ENCODE results near the gene DCAKD. TPM values are rescaled to one million over a fixed set of nuclear protein-coding genes. Genes with fewer than 3 reads are reported as not detected.

The DCAKD gene
- total and polyA plus RNA-seq, 10 of the 15 experiments (the other 5 are each of a cell fraction or from before 2014, with no cell fraction given): 11.6 to 62.7 (median 38.3) TPM

DNA sequence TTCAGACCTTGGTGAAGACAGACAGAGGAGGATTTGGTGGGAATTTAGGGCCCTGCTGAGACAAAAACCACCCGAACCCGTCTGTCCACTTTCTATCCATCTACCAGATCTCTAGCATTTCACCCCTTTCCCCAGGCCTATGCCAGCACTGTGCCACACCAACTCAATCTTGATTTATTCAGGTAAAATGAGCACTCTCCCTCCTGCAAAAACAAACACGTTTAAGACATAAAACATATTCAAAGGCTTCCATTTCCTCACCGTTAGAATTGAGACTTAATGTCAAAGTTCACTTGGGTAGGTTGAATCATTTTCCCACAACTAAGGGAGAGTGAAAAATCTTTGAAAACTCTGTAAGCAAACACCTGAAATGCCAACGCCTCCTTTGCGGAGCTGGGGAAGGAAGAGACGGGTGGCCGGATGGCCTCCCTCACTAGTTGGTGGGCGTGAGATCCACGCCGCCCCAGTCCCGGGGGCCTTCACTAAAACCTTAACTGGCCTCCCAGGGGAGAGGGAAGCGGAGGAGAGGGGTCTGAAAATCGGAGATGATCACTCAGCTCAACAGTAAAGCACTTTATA is 862 bp downstream of the DCAKD start:
- Histone ChIP-seq H2AFZ (ENCODE audit: control insufficient read depth, low read depth, low read length) (peak overlapping the region; percentile 93), H4K20me1 (ENCODE audit: control insufficient read depth, insufficient read depth) (no peaks in the 10 kb centered on the region), H3K4me1 (ENCODE audit: control insufficient read depth, insufficient read depth, low read length) (peaks cover 13% of the 10 kb centered on the region), H3K4me3 (peak overlapping the region; percentile 74), H3K36me3 (ENCODE audit: control insufficient read depth in 2 of 2, insufficient read depth in 2 of 2, low read length in 1 of 2) (peaks cover 1 to 4% of the 10 kb centered on the region in 2 experiments; a peak in 1 of 4 replicates), H3K9me3 (replicated peaks; ENCODE audit: control insufficient read depth, insufficient read depth, low read length) (no peaks in the 10 kb centered on the region), H3K9ac (ENCODE audit: control insufficient read depth, insufficient read depth, low read length) (peak overlapping the region; percentile 95), H3K27me3 (replicated peaks in 1 of 2; ENCODE audit: control insufficient read depth in 2 of 2, insufficient read depth in 2 of 2, low read length in 1 of 2) (no peaks in the 10 kb centered on the region), H3K79me2 (ENCODE audit: control insufficient read depth, insufficient read depth, low read length) (peaks cover 52% of the 10 kb centered on the region), H3K27ac (ENCODE audit: control insufficient read depth, insufficient read depth) (peak overlapping the region; percentile 95), H3K4me2 (ENCODE audit: control insufficient read depth, insufficient read depth) (peak overlapping the region; percentile 85)
- in situ Hi-C loops (cut with MboI) (no loop called here), intact Hi-C loops (cut with micrococcal nuclease; ENCODE audit: unreplicated experiment) (no loop called here)
- ChIA-PET SMC1A (ENCODE audit: uncharacterized antibody, unreplicated experiment) (interaction anchor here (0.6 to 4.2 kb wide), 7 partner anchors 11 to 539 kb away, joined by 3 to 38 read pairs (median 4); partner anchors contain the start of gene NMT1), CTCF (interaction anchor here (0.8 to 6.1 kb wide), 9 partner anchors 11 to 248 kb away, joined by 3 to 58 read pairs (median 6); partner anchors contain the start of genes ACBD4 and NMT1), RAD21 (ENCODE audit: unreplicated experiment) (interaction anchor here (1.0 to 4.3 kb wide), 9 partner anchors 8 to 99 kb away, joined by 3 to 49 read pairs (median 4); partner anchors contain the start of genes ACBD4 and NMT1), POLR2A (interaction anchor here (0.6 to 7.1 kb wide), 13 partner anchors 8 to 106 kb away, joined by 3 to 119 read pairs (median 7); partner anchors contain the start of genes HEXIM1 and NMT1)
- BruUV-seq (replicated peaks): no TSS peak
- ATAC-seq (peak; percentile 40), FAIRE-seq (no peak), DNase-seq (ENCODE audit: low read depth, low spot score) (no peak)
- under 1% methylated on average over 14 of the region's 14 CpGs for WGBS (ENCODE audit: insufficient coverage, insufficient replicate concordance, low lambda C conversion rate, missing lambda C conversion rate)
- TF ChIP-seq TAF1 (IDR thresholded peaks at IDR 0.05; ENCODE audit: borderline replicate concordance, low read depth, low read length): no peak
- no peak for TF ChIP-seq RBBP5 (conservative IDR thresholded peaks at IDR 0.05)
- TF ChIP-seq ZNF592 (IDR thresholded peaks at IDR 0.05): no peak
- 0 out of 4 replicates have a peak, but pooled peaks of 1 of the 2 experiments have one; percentile 19 for TF ChIP-seq IKZF2 (IDR thresholded peaks at IDR 0.05)
- no peak for TF ChIP-seq RAD51 (IDR thresholded peaks at IDR 0.05)
- TF ChIP-seq SMAD1 (IDR thresholded peaks at IDR 0.05; ENCODE audit: low read depth, partially characterized antibody): no peak
- TF ChIP-seq NFXL1 (IDR thresholded peaks at IDR 0.05; ENCODE audit: borderline replicate concordance): no peak
- peak; percentile 77 for TF ChIP-seq MEF2B (IDR thresholded peaks at IDR 0.05; ENCODE audit: partially characterized antibody, poor library complexity, severe bottlenecking)
- no peak for TF ChIP-seq FOXK2 (IDR thresholded peaks at IDR 0.05)
- TF ChIP-seq PML (IDR thresholded peaks at IDR 0.05; ENCODE audit: low read length): peak; percentile 30; the same call in 1 of the 2 replicates
- TF ChIP-seq EGR1 (IDR thresholded peaks at IDR 0.05; ENCODE audit: borderline replicate concordance in 1 of 2, low read depth in 2 of 2, low read length in 2 of 2): 0 out of 3 replicates have a peak, but pooled peaks of 1 of the 2 experiments have one; percentile 29
- TF ChIP-seq, protein P1, sequence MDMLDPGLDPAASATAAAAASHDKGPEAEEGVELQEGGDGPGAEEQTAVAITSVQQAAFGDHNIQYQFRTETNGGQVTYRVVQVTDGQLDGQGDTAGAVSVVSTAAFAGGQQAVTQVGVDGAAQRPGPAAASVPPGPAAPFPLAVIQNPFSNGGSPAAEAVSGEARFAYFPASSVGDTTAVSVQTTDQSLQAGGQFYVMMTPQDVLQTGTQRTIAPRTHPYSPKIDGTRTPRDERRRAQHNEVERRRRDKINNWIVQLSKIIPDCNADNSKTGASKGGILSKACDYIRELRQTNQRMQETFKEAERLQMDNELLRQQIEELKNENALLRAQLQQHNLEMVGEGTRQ (IDR thresholded peaks at IDR 0.05; ENCODE audit: borderline replicate concordance, low read depth, low read length): no peak
- TF ChIP-seq TBL1XR1 (IDR thresholded peaks at IDR 0.05; ENCODE audit: low read depth, low read length): no peak
- TF ChIP-seq YY1 (IDR thresholded peaks at IDR 0.05; ENCODE audit: low read depth, low read length): 0 out of 2 replicates have a peak, but pooled peaks have one; percentile 14
- no peak for TF ChIP-seq POLR2A (IDR thresholded peaks at IDR 0.05; ENCODE audit: low read depth, low read length)
- no peak for TF ChIP-seq SUZ12 (IDR thresholded peaks at IDR 0.05; ENCODE audit: unreplicated experiment)
